Omental fat pad (tissue), 4 donors: ENCODE data around the gene NEDD4. TPM values are rescaled to one million over a fixed set of nuclear protein-coding genes. Genes with fewer than 3 reads are reported as not detected.

Source experiments
- ATAC-seq: fragments of 150-250 bp; one replicate; pipeline ENCODE4 v1.9.1; 2016; ENCODE audit warnings: mild to moderate bottlenecking, moderate library complexity; ENCODE audit not compliant: low FRiP score
- DNase-seq: peaks from one replicate; pipeline ENCODE4 v3.0.0-alpha.2; 2019; ENCODE audit warnings: low spot score
- total RNA-seq, 4 donors: library from RNA; depleted of rRNA; stranded (reverse); fragments of >200 nt; gene quantifications; one replicate each; pipeline ENCODE4 v1.1.0, GENCODE V29; 2016
- TF ChIP-seq, protein P1 (sequence below), 3 donors: fragments of 450-650 bp; IDR thresholded peaks; one replicate each; pipeline ENCODE4 v1.5.1; 2016 to 2017; ENCODE audit warnings: antibody characterized with exemption in 3 of 3, mild to moderate bottlenecking in 3 of 3, moderate library complexity in 2 of 3

The NEDD4 gene
- total RNA-seq, 4 donors from 2014 or later: 9.5 to 40.5 (median 15.6) TPM

DNA sequence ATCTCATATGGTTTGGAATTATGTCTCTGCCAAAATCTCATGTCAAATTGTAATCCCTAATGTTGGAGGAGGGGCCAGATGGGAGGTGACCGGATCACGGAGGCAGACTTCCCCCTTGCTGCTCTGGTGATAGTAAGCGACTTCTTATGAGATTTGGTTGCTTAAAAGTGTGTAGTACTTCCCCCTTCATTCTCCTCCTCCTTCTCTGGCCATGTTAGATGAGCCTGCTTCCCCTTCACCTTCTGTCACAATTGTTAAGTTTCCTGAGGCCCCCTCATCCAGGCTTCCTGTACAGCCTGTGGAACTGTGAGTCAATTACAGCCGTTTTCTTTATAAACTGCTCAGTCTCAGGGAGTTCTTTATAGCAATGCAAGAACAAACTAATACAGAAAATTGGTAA, 51.1 kb downstream of the NEDD4 start:
- no peak for DNase-seq
- TF ChIP-seq, protein P1, sequence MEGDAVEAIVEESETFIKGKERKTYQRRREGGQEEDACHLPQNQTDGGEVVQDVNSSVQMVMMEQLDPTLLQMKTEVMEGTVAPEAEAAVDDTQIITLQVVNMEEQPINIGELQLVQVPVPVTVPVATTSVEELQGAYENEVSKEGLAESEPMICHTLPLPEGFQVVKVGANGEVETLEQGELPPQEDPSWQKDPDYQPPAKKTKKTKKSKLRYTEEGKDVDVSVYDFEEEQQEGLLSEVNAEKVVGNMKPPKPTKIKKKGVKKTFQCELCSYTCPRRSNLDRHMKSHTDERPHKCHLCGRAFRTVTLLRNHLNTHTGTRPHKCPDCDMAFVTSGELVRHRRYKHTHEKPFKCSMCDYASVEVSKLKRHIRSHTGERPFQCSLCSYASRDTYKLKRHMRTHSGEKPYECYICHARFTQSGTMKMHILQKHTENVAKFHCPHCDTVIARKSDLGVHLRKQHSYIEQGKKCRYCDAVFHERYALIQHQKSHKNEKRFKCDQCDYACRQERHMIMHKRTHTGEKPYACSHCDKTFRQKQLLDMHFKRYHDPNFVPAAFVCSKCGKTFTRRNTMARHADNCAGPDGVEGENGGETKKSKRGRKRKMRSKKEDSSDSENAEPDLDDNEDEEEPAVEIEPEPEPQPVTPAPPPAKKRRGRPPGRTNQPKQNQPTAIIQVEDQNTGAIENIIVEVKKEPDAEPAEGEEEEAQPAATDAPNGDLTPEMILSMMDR (IDR thresholded peaks at IDR 0.05): no peak
- no peak for ATAC-seq

DNA sequence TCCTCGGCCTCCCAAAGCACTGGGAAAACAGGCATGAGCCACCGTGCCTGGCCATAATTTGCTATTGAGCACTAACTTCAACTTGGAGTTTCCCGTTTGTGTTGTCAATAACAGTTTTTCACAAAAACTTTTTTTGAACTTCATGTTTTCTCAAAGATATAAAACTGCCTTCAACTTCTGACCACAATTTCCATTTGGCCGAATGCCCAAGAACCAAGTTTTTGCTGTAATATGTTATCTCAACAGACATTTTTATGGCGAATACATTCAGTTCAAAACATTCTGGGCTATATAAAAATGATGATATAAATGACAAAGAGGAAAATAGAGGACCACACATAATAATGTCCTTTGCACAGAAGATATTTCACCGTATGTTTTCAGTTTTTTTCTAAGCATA, 56.4 kb downstream of the NEDD4 start:
- TF ChIP-seq, protein P1 (IDR thresholded peaks at IDR 0.05): no peak
- no peak for DNase-seq
- ATAC-seq: no peak

DNA sequence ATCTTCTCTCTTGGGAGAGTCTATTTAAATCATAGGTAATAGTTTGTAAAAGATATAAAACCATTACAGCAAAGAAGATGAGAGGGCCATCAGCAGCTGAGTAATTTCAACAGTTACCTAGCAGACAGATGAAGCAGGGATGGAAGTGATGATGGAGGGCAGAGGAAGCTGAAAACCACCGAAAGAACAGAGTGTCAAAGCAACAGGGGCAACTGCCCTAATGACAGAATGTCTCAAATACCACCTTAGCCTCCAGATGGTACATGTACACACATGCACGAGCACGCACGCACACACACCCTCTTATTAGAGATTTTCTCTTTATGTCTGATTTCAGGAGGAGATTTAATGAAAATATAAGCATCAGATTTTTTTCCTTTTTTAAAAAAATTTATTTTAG, 64.5 kb downstream of the NEDD4 start:
- DNase-seq: no peak
- TF ChIP-seq, protein P1 (IDR thresholded peaks at IDR 0.05): no peak
- no peak for ATAC-seq

DNA sequence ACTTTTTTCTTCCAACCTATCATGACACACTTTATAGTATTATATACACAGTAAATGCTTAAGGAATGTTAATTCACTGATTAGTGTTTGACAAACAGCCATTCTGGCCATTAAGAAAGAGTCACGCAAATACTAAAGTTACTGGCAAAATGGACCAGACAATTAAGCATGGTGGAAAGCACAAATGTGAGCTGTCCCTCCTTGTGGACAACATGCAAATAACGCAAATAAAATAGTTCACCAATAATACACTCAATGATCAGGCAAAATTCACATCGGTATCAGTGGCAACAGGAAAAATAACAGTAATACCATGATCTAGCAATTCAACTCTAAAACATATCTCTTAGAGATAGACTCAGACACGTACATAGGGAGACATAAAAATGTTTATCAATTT, 71.7 kb downstream of the NEDD4 start:
- TF ChIP-seq, protein P1 (IDR thresholded peaks at IDR 0.05): no peak
- no peak for DNase-seq
- ATAC-seq: no peak

DNA sequence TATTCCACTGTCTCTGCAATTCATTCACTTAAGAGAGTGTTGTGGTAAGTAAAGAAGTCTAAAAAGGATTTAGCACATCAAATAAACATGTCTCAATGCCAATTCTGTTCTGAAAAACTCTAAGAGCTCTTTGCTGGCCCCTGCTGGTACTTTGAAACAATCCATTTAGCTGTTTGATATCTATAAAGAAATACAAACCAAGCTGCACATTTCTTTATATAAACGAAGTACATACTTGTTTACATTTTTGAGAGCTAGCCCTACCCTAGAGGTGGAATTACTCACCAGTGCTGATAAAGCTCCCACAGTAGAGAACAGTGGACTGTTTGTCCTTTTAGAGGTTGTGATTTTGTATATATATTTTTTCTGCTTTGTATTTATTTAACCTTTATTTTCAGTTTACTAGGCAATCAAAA, 75.5 kb downstream of the NEDD4 start:
- ATAC-seq: no peak
- no peak for DNase-seq
- TF ChIP-seq, protein P1 (IDR thresholded peaks at IDR 0.05): no peak

DNA sequence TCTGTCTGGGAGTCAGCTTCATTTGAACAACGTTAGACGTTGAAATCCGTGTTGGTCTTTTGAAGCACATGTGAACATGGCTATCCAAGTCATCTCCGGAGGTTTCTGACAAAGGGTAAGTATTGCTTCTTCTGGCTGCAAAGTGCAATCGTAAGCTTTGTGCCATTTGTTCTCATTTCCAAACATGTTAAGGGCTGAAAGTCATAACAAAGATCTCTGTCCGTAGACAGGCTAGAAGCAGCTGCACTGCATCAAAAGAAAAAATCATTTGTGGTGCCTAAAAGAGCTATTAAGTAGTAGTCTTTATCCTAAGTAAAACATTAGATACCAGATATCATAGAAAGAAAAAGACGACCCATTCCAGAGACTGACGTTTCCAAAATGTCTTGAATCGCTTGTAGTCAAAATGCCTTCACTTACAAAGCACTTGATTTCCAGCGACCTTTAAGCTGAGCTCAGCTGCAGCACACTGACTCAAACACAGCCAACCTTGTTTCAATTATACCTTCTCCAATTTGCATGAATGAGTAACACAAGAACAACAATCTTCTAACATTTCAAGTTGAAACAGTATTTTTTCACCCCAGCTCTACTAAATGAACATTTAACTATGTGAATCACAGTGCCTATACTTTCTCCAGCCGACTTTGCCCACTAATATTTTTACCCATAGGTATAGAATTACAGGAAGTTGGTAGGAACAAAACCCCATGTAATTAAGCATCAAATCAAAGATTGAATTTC, 76.6 kb downstream of the NEDD4 start:
- ATAC-seq: no peak
- TF ChIP-seq, protein P1 (IDR thresholded peaks at IDR 0.05): no peak

DNA sequence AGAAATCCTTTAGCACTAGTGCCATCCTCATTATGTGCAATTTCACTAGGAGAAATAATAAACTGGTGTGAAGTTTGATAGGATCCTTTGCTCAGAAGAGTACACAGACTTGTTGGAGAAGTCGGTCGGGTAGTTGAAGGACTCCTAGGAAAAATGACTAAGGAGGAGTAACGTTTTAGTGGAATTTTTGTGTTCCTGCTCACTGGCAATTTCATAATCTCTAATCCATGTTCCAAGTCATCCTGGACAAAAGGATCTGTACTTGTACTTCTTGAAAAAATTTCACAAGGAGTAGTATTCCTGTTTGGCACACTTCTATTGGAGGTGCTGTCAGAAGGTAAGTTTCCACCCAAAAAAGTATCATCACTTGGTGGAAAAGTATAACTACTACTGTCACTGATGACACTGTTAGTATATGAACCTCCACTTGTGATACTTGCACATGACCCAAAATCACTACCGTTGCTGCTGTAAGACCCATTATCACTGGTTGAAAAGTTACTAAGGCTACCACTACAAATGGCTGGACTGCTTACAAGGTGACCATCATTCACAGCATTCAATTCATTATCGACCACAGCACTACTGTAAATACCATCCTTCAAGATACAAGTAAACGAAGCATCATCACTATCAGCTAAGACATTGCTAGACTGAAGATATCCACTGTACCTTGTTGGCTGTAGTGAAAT, 77.4 kb downstream of the NEDD4 start:
- DNase-seq (no peak), ATAC-seq (no peak)
- TF ChIP-seq, protein P1 (IDR thresholded peaks at IDR 0.05): no peak

More for the DNA sequence above, 76.6 kb downstream of the NEDD4 start:
- no peak for DNase-seq
